BJ (cell line): ENCODE data around the gene GPBP1L1. TPM values are rescaled to one million over a fixed set of nuclear protein-coding genes. Genes with fewer than 3 reads are reported as not detected.

Experiments used
- CTCF ChIA-PET: fragments of 350-600 bp; formaldehyde crosslinking; extraction: SDS; loops from one replicate; lab custom pipeline; 2021; ENCODE audit warnings: antibody characterized with exemption, inconsistent platforms; lab: Yijun Ruan, JAX
- POLR2A ChIA-PET: fragments of 300-600 bp; sonication (Branson Sonifier 250); formaldehyde crosslinking; extraction: SDS; loops from one replicate; lab custom pipeline; 2021; ENCODE audit warnings: antibody characterized with exemption; lab: Charles Lee
- DNase-seq: peaks from one replicate; pipeline ENCODE4 v3.0.0-alpha.2; 2011; ENCODE audit warnings: low read depth
- H3K27me3 ChIP-seq: 2 replicates; pipeline ENCODE4 v1.6.0; 2011; ENCODE audit warnings: low read length; ENCODE audit not compliant: control insufficient read depth, insufficient read depth
- H3K36me3 ChIP-seq: 2 replicates; pipeline ENCODE4 v1.5.1; 2011; ENCODE audit warnings: low read length; ENCODE audit not compliant: control insufficient read depth, insufficient read depth
- H3K4me3 ChIP-seq: 2 replicates; pipeline ENCODE4 v1.5.1; 2011; ENCODE audit warnings: low read depth, mild to moderate bottlenecking, control low read depth, low read length
- CTCF ChIP-seq: IDR thresholded peaks from 2 replicates; pipeline ENCODE4 v1.5.1; 2011; ENCODE audit warnings: low read depth, mild to moderate bottlenecking, control low read depth, inconsistent platforms, low read length, moderate library complexity; ENCODE audit not compliant: insufficient read depth
- polyA plus RNA-seq: library from polyadenylated mRNA; depleted of rRNA; stranded (reverse); fragments of >200 nt; gene quantifications from 2 replicates; pipeline ENCODE4 v1.2.3, GENCODE V29; 2011

GPBP1L1 gene
- polyA plus RNA-seq, 1 experiment, result 42.8 TPM

DNA sequence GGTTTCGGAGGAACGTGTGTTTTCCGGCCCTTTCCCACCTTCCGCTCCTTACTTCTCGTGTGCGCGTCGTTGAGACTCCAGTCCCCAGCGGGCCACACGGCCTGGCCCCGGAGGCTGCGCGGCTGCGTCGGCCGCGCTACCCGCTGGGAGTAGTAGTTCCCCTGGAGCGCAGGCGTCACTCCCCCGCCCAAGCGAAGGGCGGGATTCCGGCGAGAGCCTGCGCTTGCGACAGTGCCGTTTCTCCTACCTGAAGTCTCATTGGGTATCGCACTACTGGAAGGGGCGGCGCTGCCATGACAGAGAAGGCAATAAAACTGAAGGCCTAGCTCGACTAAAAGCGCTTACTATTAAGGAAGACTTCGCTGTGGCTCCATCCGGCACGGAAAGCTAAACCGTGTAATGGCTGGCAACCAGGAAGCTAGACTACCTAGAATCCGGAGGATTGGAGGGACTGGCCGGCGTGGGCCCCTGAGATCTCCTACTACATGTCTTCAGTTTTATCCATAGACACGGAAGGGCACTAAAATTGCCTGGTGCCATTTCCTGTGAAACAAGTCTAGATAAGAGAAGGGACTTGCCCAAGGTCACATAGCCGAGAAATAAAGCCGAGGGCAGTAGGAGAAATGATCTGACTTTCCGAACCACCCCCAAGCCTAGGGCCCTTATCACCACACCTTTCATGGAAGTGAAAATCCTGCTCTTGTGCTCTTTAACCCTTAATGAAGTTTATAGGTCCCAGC is 851 bp upstream of the GPBP1L1 start:
- POLR2A ChIA-PET, result no interaction called here
- CTCF ChIA-PET, result no interaction called here
- Histone ChIP-seq H3K36me3 (no peaks in the 10 kb centered on the region; the same call in 1 of the 2 replicates), H3K27me3 (no peaks in the 10 kb centered on the region), H3K4me3 (peak overlapping the region; percentile 93)
- peak; percentile 96 for DNase-seq
- TF ChIP-seq CTCF, result no peak

DNA sequence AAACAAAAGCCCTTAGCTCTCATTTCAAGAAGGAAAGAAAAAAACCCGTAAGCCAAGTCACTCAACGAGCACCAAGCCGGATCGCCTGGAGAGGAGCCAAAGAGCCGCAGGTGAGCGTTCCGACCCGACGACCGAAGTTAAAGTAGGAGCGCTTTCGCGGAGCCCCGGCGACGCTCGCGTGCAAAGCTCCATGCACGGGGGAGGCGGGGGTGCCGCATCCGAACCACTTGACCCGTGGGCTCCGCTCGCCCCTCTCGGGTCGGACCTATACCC is 382 bp downstream of the GPBP1L1 start:
- DNase-seq, result no peak
- CTCF ChIA-PET, result interaction anchor here (0.6 to 1.4 kb wide), 2 partner anchors 64 to 197 kb away, joined by 3 to 4 read pairs; partner anchors contain the start of gene IPP
- Histone ChIP-seq H3K27me3 (no peaks in the 10 kb centered on the region), H3K4me3 (peak overlapping the region; percentile 93), H3K36me3 (no peaks in the 10 kb centered on the region; the same call in 1 of the 2 replicates)
- POLR2A ChIA-PET, result interaction anchor here (0.6 to 0.7 kb wide), 3 partner anchors 33 to 559 kb away, joined by 3 to 8 read pairs (median 6); partner anchors contain the start of gene PRDX1
- TF ChIP-seq CTCF, result no peak

- H3K27me3 ChIP-seq, result no peaks in the 10 kb centered on the region
- no peak for DNase-seq
- no peak for TF ChIP-seq CTCF
- no peaks in the 10 kb centered on the region; the same call in 1 of the 2 replicates for H3K36me3 ChIP-seq
- H3K4me3 ChIP-seq, result peak overlapping the region; percentile 93
- CTCF ChIA-PET, result interaction anchor here (1.4 kb wide), 1 partner anchor 197 kb away, joined by 4 read pairs; no protein-coding TSS in a partner anchor
- POLR2A ChIA-PET, result interaction anchor here (0.7 kb wide), 1 partner anchor 164 kb away, joined by 3 read pairs; the partner anchor contains the start of gene PRDX1
Measured at GRCh38 chr1:45685308-45686014, 872 bp downstream of the GPBP1L1 start.

- CTCF ChIA-PET, result no interaction called here
- H3K36me3 ChIP-seq, result no peaks in the 10 kb centered on the region
- TF ChIP-seq CTCF, result no peak
- no peaks in the 10 kb centered on the region for H3K27me3 ChIP-seq
- peak overlapping the region; percentile 8; the same call in 1 of the 2 replicates for H3K4me3 ChIP-seq
- DNase-seq, result no peak
- POLR2A ChIA-PET, result no interaction called here
Measured at GRCh38 chr1:45684402-45684801, 1.9 kb downstream of the GPBP1L1 start.

- ChIA-PET POLR2A (no interaction called here), CTCF (no interaction called here)
- TF ChIP-seq CTCF, result no peak
Measured at GRCh38 chr1:45682942-45683341, 3.4 kb downstream of the GPBP1L1 start.

More at GRCh38 chr1:45682942-45683341, 3.4 kb downstream of the GPBP1L1 start:
- Histone ChIP-seq H3K36me3 (0 out of 2 replicates have a peak, but pooled peaks cover 1% of the 10 kb centered on the region), H3K27me3 (no peaks in the 10 kb centered on the region), H3K4me3 (no peak overlapping the region)
- DNase-seq, result no peak
